Parathyroid adenoma (tissue), 2 donors: ENCODE results near the gene CAPS.

Experiments used
- H2AFZ ChIP-seq: fragments of 300-600 bp; sonication (generic); one replicate; pipeline ENCODE4 v1.7.0; 2017; ENCODE audit warnings: antibody characterized with exemption, mild to moderate bottlenecking
- H3K27ac ChIP-seq: fragments of 300-600 bp; sonication (generic); one replicate; pipeline ENCODE4 v1.7.0; 2017
- H3K27me3 ChIP-seq: fragments of 300-600 bp; sonication (generic); one replicate; pipeline ENCODE4 v1.7.0; 2017; ENCODE audit warnings: low read length; ENCODE audit not compliant: control insufficient read depth, insufficient read depth
- H3K36me3 ChIP-seq: fragments of 300-600 bp; sonication (generic); one replicate; pipeline ENCODE4 v1.7.0; 2017; ENCODE audit warnings: low read length; ENCODE audit not compliant: control insufficient read depth, insufficient read depth
- H3K4me1 ChIP-seq: fragments of 300-600 bp; sonication (generic); one replicate; pipeline ENCODE4 v1.7.0; 2017; ENCODE audit warnings: control low read depth
- H3K4me2 ChIP-seq: fragments of 300-600 bp; sonication (generic); one replicate; pipeline ENCODE4 v1.7.0; 2017; ENCODE audit warnings: low read length
- H3K4me3 ChIP-seq: fragments of 300-600 bp; sonication (generic); one replicate; pipeline ENCODE4 v1.7.0; 2017; ENCODE audit warnings: low read depth, low read length
- H3K79me2 ChIP-seq: fragments of 300-600 bp; sonication (generic); one replicate; pipeline ENCODE4 v1.7.0; 2017; ENCODE audit warnings: control low read depth
- H3K9ac ChIP-seq: fragments of 300-600 bp; sonication (generic); one replicate; pipeline ENCODE4 v1.7.0; 2017; ENCODE audit warnings: mild to moderate bottlenecking
- H3K9me3 ChIP-seq: fragments of 300-600 bp; sonication (generic); one replicate; pipeline ENCODE4 v1.7.0; 2017; ENCODE audit warnings: low read length; ENCODE audit not compliant: control insufficient read depth
- TF ChIP-seq, protein P1 (sequence below): fragments of 300-600 bp; sonication (generic); IDR thresholded peaks from one replicate; pipeline ENCODE4 v1.7.0; 2017; ENCODE audit warnings: antibody characterized with exemption, mild to moderate bottlenecking
- donor health status: primary hyperparathyroidism.

The CAPS gene

DNA sequence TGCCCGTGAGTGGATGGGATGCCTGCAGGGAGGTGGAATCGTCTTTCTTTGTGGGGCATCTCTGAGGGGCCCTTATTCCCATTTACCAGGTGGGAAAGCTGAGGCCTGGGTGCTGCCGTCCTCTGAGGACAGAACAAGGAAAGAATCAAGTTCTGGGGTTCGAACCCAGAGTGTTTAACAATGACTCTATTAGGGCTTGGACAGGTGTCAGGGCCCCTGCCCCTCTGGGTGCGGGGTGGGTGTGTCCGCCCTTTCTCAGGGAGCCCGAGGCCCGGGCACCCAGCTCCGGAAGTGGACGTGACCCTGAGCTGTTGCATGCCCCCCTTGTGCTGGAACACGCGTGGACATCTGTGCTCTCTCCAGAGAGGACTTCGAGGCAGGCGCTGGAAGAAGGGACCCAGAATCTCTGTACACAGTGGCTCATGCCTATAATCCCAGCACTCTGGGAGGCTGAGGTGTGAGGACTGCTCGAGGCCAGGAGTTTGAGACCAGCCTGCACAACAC is 21.2 kb upstream of the CAPS start:
- Histone ChIP-seq H3K27ac (no peak overlapping the region), H3K79me2 (no peaks in the 10 kb centered on the region), H3K36me3 (no peaks in the 10 kb centered on the region), H2AFZ (no peak overlapping the region), H3K27me3 (no peaks in the 10 kb centered on the region), H3K4me1 (no peaks in the 10 kb centered on the region), H3K9me3 (no peaks in the 10 kb centered on the region), H3K4me2 (no peak overlapping the region), H3K4me3 (no peak overlapping the region), H3K9ac (no peak overlapping the region)
- TF ChIP-seq, protein P1, sequence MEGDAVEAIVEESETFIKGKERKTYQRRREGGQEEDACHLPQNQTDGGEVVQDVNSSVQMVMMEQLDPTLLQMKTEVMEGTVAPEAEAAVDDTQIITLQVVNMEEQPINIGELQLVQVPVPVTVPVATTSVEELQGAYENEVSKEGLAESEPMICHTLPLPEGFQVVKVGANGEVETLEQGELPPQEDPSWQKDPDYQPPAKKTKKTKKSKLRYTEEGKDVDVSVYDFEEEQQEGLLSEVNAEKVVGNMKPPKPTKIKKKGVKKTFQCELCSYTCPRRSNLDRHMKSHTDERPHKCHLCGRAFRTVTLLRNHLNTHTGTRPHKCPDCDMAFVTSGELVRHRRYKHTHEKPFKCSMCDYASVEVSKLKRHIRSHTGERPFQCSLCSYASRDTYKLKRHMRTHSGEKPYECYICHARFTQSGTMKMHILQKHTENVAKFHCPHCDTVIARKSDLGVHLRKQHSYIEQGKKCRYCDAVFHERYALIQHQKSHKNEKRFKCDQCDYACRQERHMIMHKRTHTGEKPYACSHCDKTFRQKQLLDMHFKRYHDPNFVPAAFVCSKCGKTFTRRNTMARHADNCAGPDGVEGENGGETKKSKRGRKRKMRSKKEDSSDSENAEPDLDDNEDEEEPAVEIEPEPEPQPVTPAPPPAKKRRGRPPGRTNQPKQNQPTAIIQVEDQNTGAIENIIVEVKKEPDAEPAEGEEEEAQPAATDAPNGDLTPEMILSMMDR = no peak

DNA sequence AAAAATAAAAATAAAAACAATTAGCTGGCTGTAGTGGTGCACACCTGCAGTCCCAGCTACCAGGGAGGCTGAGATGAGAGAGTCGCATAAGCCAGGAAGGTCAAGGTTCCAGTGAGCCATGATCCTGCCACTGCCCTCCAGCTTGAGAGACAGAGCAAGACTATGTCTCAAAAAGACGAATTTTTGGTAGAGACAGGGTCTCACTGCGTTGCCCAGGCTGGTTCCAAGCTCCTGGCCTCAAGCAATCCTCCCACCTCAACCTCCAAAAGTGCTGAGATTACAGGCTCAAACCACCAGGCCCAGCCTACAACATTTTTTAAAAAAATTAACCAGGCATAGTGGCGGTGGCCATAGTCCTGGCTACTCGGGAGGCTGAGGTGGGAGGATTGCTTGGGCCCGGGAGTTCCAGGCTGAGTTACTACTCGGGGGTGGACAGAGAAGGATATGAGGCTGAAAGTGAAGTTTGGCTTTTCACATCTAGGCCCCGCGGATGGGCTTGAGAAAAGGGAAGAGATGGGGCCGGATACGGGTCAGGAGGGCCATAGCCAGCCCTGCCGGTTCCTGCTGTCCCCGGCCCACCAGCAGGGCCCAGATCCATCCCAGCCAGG is 20.7 kb upstream of the CAPS start:
- no peaks in the 10 kb centered on the region for H3K36me3 ChIP-seq
- no peaks in the 10 kb centered on the region for H3K9me3 ChIP-seq
- no peaks in the 10 kb centered on the region for H3K79me2 ChIP-seq
- H3K27ac ChIP-seq = no peak overlapping the region
- TF ChIP-seq, protein P1 = no peak
- H3K9ac ChIP-seq = no peak overlapping the region
- H3K27me3 ChIP-seq = no peaks in the 10 kb centered on the region
- no peak overlapping the region for H2AFZ ChIP-seq
- no peaks in the 10 kb centered on the region for H3K4me1 ChIP-seq
- no peak overlapping the region for H3K4me2 ChIP-seq
- H3K4me3 ChIP-seq = no peak overlapping the region

DNA sequence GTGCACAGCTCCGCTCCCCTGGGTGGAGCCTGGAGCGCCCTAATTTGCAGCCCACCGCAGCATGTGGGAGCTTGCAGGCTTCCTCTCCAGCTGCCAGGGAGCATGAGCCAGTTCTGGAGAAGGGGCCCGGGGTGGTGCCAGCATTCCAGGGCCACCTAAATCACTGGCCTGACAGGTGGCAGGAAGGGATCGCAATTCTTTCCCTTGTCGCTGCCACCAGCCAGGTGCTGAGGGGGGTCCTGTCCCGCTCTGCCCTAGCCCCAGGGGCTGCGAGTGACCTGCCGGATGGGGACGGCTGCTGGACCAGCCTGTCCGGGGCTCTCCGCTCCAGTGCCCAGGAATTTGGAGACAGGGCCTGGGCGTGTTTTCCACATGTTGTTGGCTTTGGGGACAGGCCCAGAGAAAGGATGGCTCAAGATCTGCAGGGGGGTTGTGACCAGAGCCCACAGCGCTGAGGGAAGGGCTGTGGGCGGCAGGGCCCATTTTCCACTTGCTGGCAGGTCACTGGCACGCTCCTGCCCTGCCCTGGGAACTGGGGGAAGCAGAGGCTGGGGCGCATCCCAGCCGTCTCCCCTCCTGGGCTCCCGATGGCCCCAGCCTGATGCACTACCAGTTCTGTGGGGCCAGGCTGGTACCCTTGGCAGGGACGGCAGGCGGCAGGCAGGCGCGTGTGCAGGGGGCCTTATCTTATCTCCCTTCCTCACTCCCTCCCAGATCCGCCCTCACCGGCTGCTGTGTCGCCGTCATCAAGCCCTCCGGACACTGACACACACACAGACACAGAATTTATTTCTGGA is 19.9 kb upstream of the CAPS start:
- no peaks in the 10 kb centered on the region for H3K4me1 ChIP-seq
- H3K9me3 ChIP-seq = no peaks in the 10 kb centered on the region
- no peak overlapping the region for H3K4me3 ChIP-seq
- no peaks in the 10 kb centered on the region for H3K79me2 ChIP-seq
- H2AFZ ChIP-seq = no peak overlapping the region
- H3K27me3 ChIP-seq = no peaks in the 10 kb centered on the region
- TF ChIP-seq, protein P1 = no peak
- H3K9ac ChIP-seq = no peak overlapping the region
- no peaks in the 10 kb centered on the region for H3K36me3 ChIP-seq
- H3K27ac ChIP-seq = no peak overlapping the region
- no peak overlapping the region for H3K4me2 ChIP-seq

DNA sequence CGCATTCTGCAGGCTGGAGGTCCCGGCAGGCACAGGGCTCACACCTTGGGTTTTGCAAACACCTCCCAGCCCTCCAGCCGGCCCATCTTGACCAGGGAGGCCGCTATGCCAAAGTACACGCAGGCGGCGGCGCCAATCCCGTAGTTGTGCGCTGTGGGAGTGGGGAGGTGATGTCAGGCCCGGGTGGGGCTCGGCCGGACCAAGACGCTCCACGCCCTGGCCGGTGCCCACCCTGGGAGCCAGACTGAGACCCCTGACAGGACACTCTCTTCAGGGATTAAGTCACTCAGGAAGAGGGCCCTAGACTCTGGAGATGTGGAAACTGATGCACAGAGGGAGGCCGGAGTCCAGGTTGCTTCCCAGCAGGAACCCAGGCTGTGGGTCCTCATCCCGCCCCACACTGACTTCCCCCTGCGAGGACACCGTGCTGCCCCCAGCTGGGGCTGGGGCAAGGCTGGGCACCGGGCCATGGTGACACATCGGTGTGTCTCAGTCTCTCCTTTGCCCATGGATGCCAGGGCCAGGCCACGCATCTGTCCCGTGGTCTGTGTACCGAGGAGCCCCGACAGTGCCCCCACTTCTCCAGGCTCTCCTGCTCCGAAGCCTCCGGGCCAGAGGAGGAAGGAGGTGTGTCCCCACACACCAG is 19.2 kb upstream of the CAPS start:
- Histone ChIP-seq H3K9ac (no peak overlapping the region), H3K36me3 (no peaks in the 10 kb centered on the region), H3K27ac (no peak overlapping the region), H3K4me3 (no peak overlapping the region), H3K9me3 (no peaks in the 10 kb centered on the region), H2AFZ (no peak overlapping the region), H3K79me2 (no peaks in the 10 kb centered on the region), H3K27me3 (no peaks in the 10 kb centered on the region), H3K4me2 (no peak overlapping the region), H3K4me1 (no peaks in the 10 kb centered on the region)
- TF ChIP-seq, protein P1 = no peak
